Measurements from ENCODE around the gene TRIM14. TPM values are rescaled to one million over a fixed set of nuclear protein-coding genes. Genes with fewer than 3 reads are reported as not detected.

The TRIM14 gene
- total and polyA plus RNA-seq, 2 of the 13 experiments (the other 11 are each of a cell fraction or from before 2014, with no cell fraction given): 9.2 to 13.0 TPM

DNA sequence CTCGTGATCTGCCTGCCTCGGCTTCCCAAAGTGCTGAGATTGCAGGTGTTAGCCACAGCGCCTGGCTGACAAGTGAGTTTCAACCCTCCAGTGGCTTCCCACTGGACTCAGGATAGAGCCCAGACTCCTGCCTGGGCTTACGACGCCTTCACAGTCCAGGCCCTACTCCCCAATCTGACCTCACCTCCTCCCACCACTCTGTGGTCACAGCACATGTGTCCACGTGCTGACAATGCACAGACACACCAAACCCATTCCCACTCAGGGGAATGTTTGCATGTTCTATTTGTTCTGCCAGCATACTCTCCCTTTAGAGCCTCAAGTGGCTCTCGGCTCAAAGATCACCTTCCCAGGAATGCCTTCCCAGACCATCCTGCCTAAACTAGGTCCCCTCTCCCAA, 31.1 kb upstream of the TRIM14 start (continued):
- TF ChIP-seq, protein P1, sequence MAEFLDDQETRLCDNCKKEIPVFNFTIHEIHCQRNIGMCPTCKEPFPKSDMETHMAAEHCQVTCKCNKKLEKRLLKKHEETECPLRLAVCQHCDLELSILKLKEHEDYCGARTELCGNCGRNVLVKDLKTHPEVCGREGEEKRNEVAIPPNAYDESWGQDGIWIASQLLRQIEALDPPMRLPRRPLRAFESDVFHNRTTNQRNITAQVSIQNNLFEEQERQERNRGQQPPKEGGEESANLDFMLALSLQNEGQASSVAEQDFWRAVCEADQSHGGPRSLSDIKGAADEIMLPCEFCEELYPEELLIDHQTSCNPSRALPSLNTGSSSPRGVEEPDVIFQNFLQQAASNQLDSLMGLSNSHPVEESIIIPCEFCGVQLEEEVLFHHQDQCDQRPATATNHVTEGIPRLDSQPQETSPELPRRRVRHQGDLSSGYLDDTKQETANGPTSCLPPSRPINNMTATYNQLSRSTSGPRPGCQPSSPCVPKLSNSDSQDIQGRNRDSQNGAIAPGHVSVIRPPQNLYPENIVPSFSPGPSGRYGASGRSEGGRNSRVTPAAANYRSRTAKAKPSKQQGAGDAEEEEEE (CRISPR knock-in tag; IDR thresholded peaks at IDR 0.05; ENCODE audit: borderline replicate concordance): no peak
- TF ChIP-seq MED13 (CRISPR knock-in tag; IDR thresholded peaks at IDR 0.05): no peak
- TF ChIP-seq SOX6 (IDR thresholded peaks at IDR 0.05): no peak
- peak; percentile 60 for TF ChIP-seq SOX6 (CRISPR knock-in tag; IDR thresholded peaks at IDR 0.05)
- TF ChIP-seq TAF1 (CRISPR knock-in tag; IDR thresholded peaks at IDR 0.05): no peak
- no peak for TF ChIP-seq ZNF124 (CRISPR knock-in tag; IDR thresholded peaks at IDR 0.05)
- TF ChIP-seq CAMTA2 (CRISPR knock-in tag; IDR thresholded peaks at IDR 0.05; ENCODE audit: borderline replicate concordance): no peak
- no peak for TF ChIP-seq SAFB2 (CRISPR knock-in tag; IDR thresholded peaks at IDR 0.05; ENCODE audit: borderline replicate concordance, low read depth)
- TF ChIP-seq ZNF431 (CRISPR knock-in tag; IDR thresholded peaks at IDR 0.05; ENCODE audit: borderline replicate concordance, low read depth): no peak
- TF ChIP-seq ZC3H4 (CRISPR knock-in tag; IDR thresholded peaks at IDR 0.05; ENCODE audit: borderline replicate concordance): no peak
- TF ChIP-seq ZNF3 (CRISPR knock-in tag; IDR thresholded peaks at IDR 0.05): no peak
- no peak for TF ChIP-seq ZFP37 (CRISPR knock-in tag; IDR thresholded peaks at IDR 0.05; ENCODE audit: borderline replicate concordance)
- TF ChIP-seq, protein P2, sequence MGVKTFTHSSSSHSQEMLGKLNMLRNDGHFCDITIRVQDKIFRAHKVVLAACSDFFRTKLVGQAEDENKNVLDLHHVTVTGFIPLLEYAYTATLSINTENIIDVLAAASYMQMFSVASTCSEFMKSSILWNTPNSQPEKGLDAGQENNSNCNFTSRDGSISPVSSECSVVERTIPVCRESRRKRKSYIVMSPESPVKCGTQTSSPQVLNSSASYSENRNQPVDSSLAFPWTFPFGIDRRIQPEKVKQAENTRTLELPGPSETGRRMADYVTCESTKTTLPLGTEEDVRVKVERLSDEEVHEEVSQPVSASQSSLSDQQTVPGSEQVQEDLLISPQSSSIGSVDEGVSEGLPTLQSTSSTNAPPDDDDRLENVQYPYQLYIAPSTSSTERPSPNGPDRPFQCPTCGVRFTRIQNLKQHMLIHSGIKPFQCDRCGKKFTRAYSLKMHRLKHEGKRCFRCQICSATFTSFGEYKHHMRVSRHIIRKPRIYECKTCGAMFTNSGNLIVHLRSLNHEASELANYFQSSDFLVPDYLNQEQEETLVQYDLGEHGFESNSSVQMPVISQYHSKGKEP (CRISPR knock-in tag; IDR thresholded peaks at IDR 0.05): no peak
- no peak for TF ChIP-seq HNRNPLL (IDR thresholded peaks at IDR 0.05; ENCODE audit: low read depth, low read length, poor library complexity, severe bottlenecking)
- TF ChIP-seq, protein P3, sequence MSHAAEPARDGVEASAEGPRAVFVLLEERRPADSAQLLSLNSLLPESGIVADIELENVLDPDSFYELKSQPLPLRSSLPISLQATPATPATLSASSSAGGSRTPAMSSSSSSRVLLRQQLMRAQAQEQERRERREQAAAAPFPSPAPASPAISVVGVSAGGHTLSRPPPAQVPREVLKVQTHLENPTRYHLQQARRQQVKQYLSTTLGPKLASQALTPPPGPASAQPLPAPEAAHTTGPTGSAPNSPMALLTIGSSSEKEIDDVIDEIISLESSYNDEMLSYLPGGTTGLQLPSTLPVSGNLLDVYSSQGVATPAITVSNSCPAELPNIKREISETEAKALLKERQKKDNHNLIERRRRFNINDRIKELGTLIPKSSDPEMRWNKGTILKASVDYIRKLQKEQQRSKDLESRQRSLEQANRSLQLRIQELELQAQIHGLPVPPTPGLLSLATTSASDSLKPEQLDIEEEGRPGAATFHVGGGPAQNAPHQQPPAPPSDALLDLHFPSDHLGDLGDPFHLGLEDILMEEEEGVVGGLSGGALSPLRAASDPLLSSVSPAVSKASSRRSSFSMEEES (CRISPR knock-in tag; IDR thresholded peaks at IDR 0.05): peak; percentile 48; the same call in 1 of the 2 replicates
- peak in 1 of 2 experiments; percentile 59; a peak in 2 of 4 replicates for TF ChIP-seq EP300 (IDR thresholded peaks at IDR 0.05; ENCODE audit: low read depth in 2 of 2, low read length in 2 of 2)
- peak; percentile 63; the same call in 1 of the 2 replicates for TF ChIP-seq EP300 (CRISPR knock-in tag; IDR thresholded peaks at IDR 0.05; ENCODE audit: borderline replicate concordance)
- TF ChIP-seq ZBTB14 (CRISPR knock-in tag; IDR thresholded peaks at IDR 0.05): no peak
- TF ChIP-seq AGO1 (IDR thresholded peaks at IDR 0.05; ENCODE audit: low read depth, low read length, poor library complexity, severe bottlenecking): no peak
- TF ChIP-seq FOXP1 (IDR thresholded peaks at IDR 0.05): no peak
- peak; percentile 53; the same call in 1 of the 2 replicates for TF ChIP-seq FOXP1 (CRISPR knock-in tag; IDR thresholded peaks at IDR 0.05)
- TF ChIP-seq TCF12 (IDR thresholded peaks at IDR 0.05): no peak
- TF ChIP-seq TCF12 (CRISPR knock-in tag; IDR thresholded peaks at IDR 0.05): no peak
- no peak for TF ChIP-seq PRMT3 (CRISPR knock-in tag; IDR thresholded peaks at IDR 0.05; ENCODE audit: borderline replicate concordance, low read depth)
- TF ChIP-seq MLLT10 (CRISPR knock-in tag; IDR thresholded peaks at IDR 0.05): no peak
- no peak for TF ChIP-seq ZFYVE20 (CRISPR knock-in tag; IDR thresholded peaks at IDR 0.05; ENCODE audit: borderline replicate concordance, low read depth)
- no peak for TF ChIP-seq ZNF775 (CRISPR knock-in tag; IDR thresholded peaks at IDR 0.05; ENCODE audit: borderline replicate concordance)
- no peak for TF ChIP-seq STAG1 (CRISPR knock-in tag; IDR thresholded peaks at IDR 0.05)

Measured in HepG2 (cell line).